ENCODE measurements around the gene AOPEP. TPM values are rescaled to one million over a fixed set of nuclear protein-coding genes. Genes with fewer than 3 reads are reported as not detected.

The AOPEP gene
- total and polyA plus RNA-seq, 2 donors (not counting 3 experiments of a cell fraction or from before 2014, with no cell fraction given), result 20.2 to 41.6 TPM

DNA sequence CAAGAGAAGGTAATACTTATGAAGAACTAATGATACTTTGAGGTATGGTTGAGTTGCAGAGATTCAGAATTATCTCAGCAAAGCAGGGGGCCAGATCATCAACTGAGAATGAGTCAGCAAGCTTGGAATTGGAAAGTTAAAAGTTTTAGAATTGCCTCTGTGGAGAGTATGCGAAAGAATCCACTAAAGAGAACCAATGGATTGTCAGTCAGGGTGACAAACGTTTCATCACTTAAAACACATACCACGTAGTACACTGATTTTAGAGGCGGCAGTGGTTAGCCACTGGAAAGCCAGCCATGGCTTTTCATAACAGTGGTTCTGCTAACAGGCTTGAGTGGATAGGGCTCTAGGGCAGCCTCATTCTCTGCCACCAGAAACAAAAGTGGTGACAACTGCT is 30.7 kb downstream of the AOPEP start:
- no peak for DNase-seq (ENCODE audit: low read depth, low spot score)
- Histone ChIP-seq H3K4me2 (ENCODE audit: insufficient read depth, low read length) (no peak overlapping the region), H3K27ac (ENCODE audit: insufficient read depth, low read depth, low read length) (no peak overlapping the region), H4K20me1 (replicated peaks; ENCODE audit: control insufficient read depth, extremely low read depth, insufficient read depth, low read length) (no peaks in the 10 kb centered on the region), H2AFZ (ENCODE audit: low read depth, low read length) (no peak overlapping the region), H3K27me3 (ENCODE audit: control insufficient read depth in 2 of 2, insufficient read depth in 2 of 2, low read length in 2 of 2) (no peaks in the 10 kb centered on the region), H3K36me3 (ENCODE audit: control insufficient read depth in 2 of 2, extremely low read depth in 1 of 2, insufficient read depth in 2 of 2, low read length in 2 of 2) (no peaks in the 10 kb centered on the region), H3K9me1 (replicated peaks; ENCODE audit: control insufficient read depth, extremely low read depth, insufficient read depth, low read length) (no peaks in the 10 kb centered on the region), H3K4me3 (replicated peaks in 1 of 3; ENCODE audit: insufficient read depth in 1 of 3, low read depth in 1 of 3, low read length in 3 of 3) (no peak overlapping the region), H3K9ac (replicated peaks; ENCODE audit: extremely low read depth, insufficient read depth, low read length) (no peak overlapping the region), H3K9me3 (replicated peaks; ENCODE audit: control insufficient read depth, insufficient read depth, low read length) (no peaks in the 10 kb centered on the region), H3K4me1 (ENCODE audit: control insufficient read depth, extremely low read depth, insufficient read depth, low read length) (peaks cover 5% of the 10 kb centered on the region), H3K79me2 (ENCODE audit: control insufficient read depth, insufficient read depth, low read length) (no peaks in the 10 kb centered on the region)
- no TSS peak for BruUV-seq (replicated peaks)
- TF ChIP-seq GATA2 (IDR thresholded peaks at IDR 0.05; ENCODE audit: insufficient read depth, insufficient read length, low read depth, low read length) (no peak), MYC (IDR thresholded peaks at IDR 0.05; ENCODE audit: low read depth, low read length) (no peak), FOS (IDR thresholded peaks at IDR 0.05; ENCODE audit: borderline replicate concordance, insufficient read depth, low read length) (no peak), POLR2AphosphoS5 (IDR thresholded peaks at IDR 0.05; ENCODE audit: insufficient read depth, low read depth, low read length) (no peak), CTCF (IDR thresholded peaks at IDR 0.05; ENCODE audit: extremely low read depth in 1 of 2, insufficient read depth in 1 of 2, low read depth in 1 of 2, low read length in 2 of 2) (no peak), JUN (IDR thresholded peaks at IDR 0.05; ENCODE audit: borderline replicate concordance, insufficient read depth, insufficient read length, low read depth) (no peak), EZH2 (IDR thresholded peaks at IDR 0.05; ENCODE audit: borderline replicate concordance, low read depth, low read length, severe bottlenecking) (no peak)
- TF ChIP-seq, protein P1, sequence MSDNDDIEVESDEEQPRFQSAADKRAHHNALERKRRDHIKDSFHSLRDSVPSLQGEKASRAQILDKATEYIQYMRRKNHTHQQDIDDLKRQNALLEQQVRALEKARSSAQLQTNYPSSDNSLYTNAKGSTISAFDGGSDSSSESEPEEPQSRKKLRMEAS (IDR thresholded peaks at IDR 0.05; ENCODE audit: insufficient read depth, insufficient read length), result no peak
- intact Hi-C loops (cut with micrococcal nuclease), result no loop called here
- no peak for FAIRE-seq
- dilution Hi-C loops (cut with MboI; ENCODE audit: extremely low pct_ligation_motif_present, low sequenced_read_pairs), result no loop called here
- ChIA-PET POLR2A (no interaction called here), CTCF (no interaction called here)

Data from endothelial cell of umbilical vein (primary cell).